HCT116 (cell line): ENCODE measurements around the gene MID1. TPM values are rescaled to one million over a fixed set of nuclear protein-coding genes. Genes with fewer than 3 reads are reported as not detected.

Source experiments
- ATAC-seq: fragments of 200-7000 bp; cut with Tn5 transposase; 2 replicates; pipeline ENCODE4 v1.9.1; 2020; ENCODE audit warnings: mild to moderate bottlenecking, moderate library complexity
- BruUV-seq: library from RNA; stranded (reverse); fragments of 400-500 nt; replicated peaks from 2 replicates; lab custom pipeline; 2021; lab: Mats Ljungman, UMichigan
- CTCF ChIA-PET: fragments of 300-600 bp; sonication (Branson Sonifier 250); formaldehyde crosslinking; loops from one replicate; lab custom pipeline; 2021; ENCODE audit warnings: antibody characterized with exemption; lab: Charles Lee
- POLR2A ChIA-PET: fragments of 300-600, 350-600 bp; sonication (Branson Sonifier 250); formaldehyde crosslinking; loops from one replicate; lab custom pipeline; 2021; ENCODE audit warnings: antibody characterized with exemption; lab: Charles Lee
- RAD21 ChIA-PET, 2 experiments: fragments of 300-600 bp; sonication (Branson Sonifier 250); formaldehyde crosslinking; loops; one replicate each; lab custom pipeline; 2023; ENCODE audit warnings: low total read pairs in 2 of 2; ENCODE audit not compliant: uncharacterized antibody in 2 of 2, unreplicated experiment in 2 of 2, low non-redundant PET in 1 of 2; lab: Charles Lee
- DNase-seq: peaks from one replicate; pipeline ENCODE4 v3.0.0-alpha.2; 2010; ENCODE audit warnings: low read depth, low spot score
- H2AFZ ChIP-seq: fragments of 200-600 bp; shearing (Covaris generic), sonication (generic); 2 replicates; pipeline ENCODE4 v1.6.1; 2017; ENCODE audit warnings: low read depth, mixed run types, mixed read lengths, antibody characterized with exemption, low read length; ENCODE audit not compliant: poor library complexity, severe bottlenecking
- H3K27ac ChIP-seq: 2 replicates; pipeline ENCODE4 v1.5.1; 2012; ENCODE audit warnings: low read depth, low read length
- H3K27me3 ChIP-seq: fragments of 200-600 bp; sonication (generic); 2 replicates; pipeline ENCODE4 v1.6.1; 2016; ENCODE audit warnings: mixed run types, low read length, mixed read lengths; ENCODE audit not compliant: insufficient read depth
- H3K36me3 ChIP-seq, 2 experiments: fragments of 200-500 bp in 1 of 2; fragments of 200-600 bp in 1 of 2; sonication (Bioruptor generic) in 1 of 2; sonication (generic) in 1 of 2; 2 replicates each; pipeline versions ENCODE4 v1.5.1 to v1.6.1; 2014 to 2016; ENCODE audit warnings: low read length in 2 of 2, inconsistent platforms in 1 of 2, mixed read lengths in 1 of 2, mixed run types in 1 of 2; ENCODE audit not compliant: insufficient read depth in 2 of 2, control insufficient read depth in 1 of 2
- H3K4me1 ChIP-seq, 2 experiments: fragments of 200-600 bp in 1 of 2; sonication (generic) in 1 of 2; 2 replicates each; pipeline versions ENCODE4 v1.5.1 to v1.6.1; 2012 to 2017; ENCODE audit warnings: low read length in 2 of 2, inconsistent platforms in 1 of 2, mild to moderate bottlenecking in 1 of 2, mixed read lengths in 1 of 2, mixed run types in 1 of 2, moderate library complexity in 1 of 2; ENCODE audit not compliant: insufficient read depth in 2 of 2, control insufficient read depth in 1 of 2
- H3K4me2 ChIP-seq: fragments of 200-600 bp; sonication (generic); 2 replicates; pipeline ENCODE4 v1.6.1; 2017; ENCODE audit warnings: mixed run types, low read length, mixed read lengths
- H3K4me3 ChIP-seq, 2 experiments: fragments of 200-600 bp in 1 of 2; sonication (generic) in 1 of 2; replicated peaks in 1 of 2; 2 replicates each; pipeline ENCODE4 v1.5.1; 2011 to 2016; ENCODE audit warnings: low read length in 2 of 2, control low read depth in 1 of 2, low read depth in 1 of 2, mild to moderate bottlenecking in 1 of 2, mixed read lengths in 1 of 2, mixed run types in 1 of 2
- H3K79me2 ChIP-seq: fragments of 200-600 bp; sonication (generic); 2 replicates; pipeline ENCODE4 v1.6.1; 2017; ENCODE audit warnings: mild to moderate bottlenecking, mixed run types, low read length, moderate library complexity, mixed read lengths; ENCODE audit not compliant: insufficient read depth
- H3K9ac ChIP-seq: fragments of 200-600 bp; sonication (generic); 2 replicates; pipeline ENCODE4 v1.6.1; 2016; ENCODE audit warnings: low read length, mixed read lengths
- H3K9me2 ChIP-seq: fragments of 200-600 bp; sonication (generic), shearing (Covaris generic); 2 replicates; pipeline ENCODE4 v1.6.1; 2017; ENCODE audit warnings: mixed run types, mild to moderate bottlenecking, moderate library complexity; ENCODE audit not compliant: insufficient read depth
- H3K9me3 ChIP-seq, 2 experiments: fragments of 200-500 bp in 1 of 2; fragments of 200-600 bp in 1 of 2; sonication (Bioruptor generic) in 1 of 2; sonication (generic) in 1 of 2; 2 replicates each; pipeline ENCODE4 v1.6.1; 2014 to 2017; ENCODE audit warnings: low read length in 2 of 2, mixed read lengths in 2 of 2, inconsistent platforms in 1 of 2, low read depth in 1 of 2, mild to moderate bottlenecking in 1 of 2, mixed run types in 1 of 2, moderate library complexity in 1 of 2; ENCODE audit not compliant: control insufficient read depth in 1 of 2, insufficient read depth in 1 of 2
- H4K20me1 ChIP-seq: fragments of 200-600 bp; sonication (generic), shearing (Covaris generic); 2 replicates; pipeline ENCODE4 v1.6.1; 2017; ENCODE audit warnings: mixed run types, mild to moderate bottlenecking, moderate library complexity; ENCODE audit not compliant: insufficient read depth
- ATF3 ChIP-seq: IDR thresholded peaks from 2 replicates; pipeline ENCODE4 v1.6.1; 2012
- CBX3 ChIP-seq: IDR thresholded peaks from 2 replicates; pipeline ENCODE4 v1.6.1; 2012; ENCODE audit warnings: low read depth
- CEBPB ChIP-seq: IDR thresholded peaks from 2 replicates; pipeline ENCODE4 v1.6.1; 2012; ENCODE audit warnings: low read depth
- CTCF ChIP-seq, 3 experiments: fragments of 200-600 bp in 1 of 3; sonication (generic) in 1 of 3; IDR thresholded peaks in 2 of 3; conservative IDR thresholded peaks in 1 of 3; 2 replicates each; pipeline ENCODE4 v1.5.1; 2012 to 2017; ENCODE audit warnings: low read depth in 2 of 3, low read length in 2 of 3, antibody characterized with exemption in 1 of 3, borderline replicate concordance in 1 of 3, control low read depth in 1 of 3, mild to moderate bottlenecking in 1 of 3, mixed read lengths in 1 of 3, mixed run types in 1 of 3, moderate library complexity in 1 of 3; ENCODE audit not compliant: insufficient read depth in 1 of 3
- EGR1 ChIP-seq: IDR thresholded peaks from 2 replicates; pipeline ENCODE4 v1.6.1; 2012; ENCODE audit warnings: low read depth
- ELF1 ChIP-seq: IDR thresholded peaks from 2 replicates; pipeline ENCODE4 v1.6.1; 2012; ENCODE audit warnings: low read depth, borderline replicate concordance
- EZH2phosphoT487 ChIP-seq: fragments of 200-600 bp; IDR thresholded peaks from 2 replicates; pipeline ENCODE4 v1.6.1; 2018; ENCODE audit warnings: antibody characterized with exemption, borderline replicate concordance
- FOSL1 ChIP-seq: IDR thresholded peaks from 2 replicates; pipeline ENCODE4 v1.6.1; 2012; ENCODE audit warnings: low read depth
- JUND ChIP-seq: IDR thresholded peaks from 2 replicates; pipeline ENCODE4 v1.6.1; 2012
- MAX ChIP-seq: IDR thresholded peaks from 2 replicates; pipeline ENCODE4 v1.6.1; 2012
- POLR2A ChIP-seq: IDR thresholded peaks from 2 replicates; pipeline ENCODE4 v1.7.0; 2011; ENCODE audit warnings: borderline replicate concordance; ENCODE audit not compliant: insufficient read depth, insufficient read length; ENCODE audit errors: extremely low read depth
- POLR2AphosphoS5 ChIP-seq: IDR thresholded peaks from 2 replicates; pipeline ENCODE4 v1.6.1; 2011; ENCODE audit warnings: mild to moderate bottlenecking, low read depth, low read length, moderate library complexity
- REST ChIP-seq: IDR thresholded peaks from 2 replicates; pipeline ENCODE4 v1.6.1; 2012; ENCODE audit warnings: low read depth
- SIN3A ChIP-seq: IDR thresholded peaks from 2 replicates; pipeline ENCODE4 v1.6.1; 2012; ENCODE audit warnings: low read depth
- SP1 ChIP-seq: IDR thresholded peaks from 2 replicates; pipeline ENCODE4 v1.6.1; 2012; ENCODE audit warnings: low read depth
- SRF ChIP-seq: IDR thresholded peaks from 2 replicates; pipeline ENCODE4 v1.6.1; 2012; ENCODE audit warnings: low read depth
- TCF7L2 ChIP-seq: IDR thresholded peaks from 2 replicates; pipeline ENCODE4 v1.7.0; 2011; ENCODE audit warnings: borderline replicate concordance, inconsistent platforms; ENCODE audit not compliant: insufficient read depth, insufficient read length; ENCODE audit errors: extremely low read depth
- YY1 ChIP-seq: IDR thresholded peaks from 2 replicates; pipeline ENCODE4 v1.6.1; 2011; ENCODE audit warnings: low read length, low read depth, moderate library complexity, mild to moderate bottlenecking; ENCODE audit not compliant: insufficient replicate concordance; ENCODE audit errors: extremely low read depth
- ZBTB33 ChIP-seq: IDR thresholded peaks from 2 replicates; pipeline ENCODE4 v1.6.1; 2011; ENCODE audit warnings: mild to moderate bottlenecking, low read length, moderate library complexity; ENCODE audit not compliant: insufficient replicate concordance; ENCODE audit errors: extremely low read depth
- intact Hi-C: fragments of 100-400 bp; cut with micrococcal nuclease; formaldehyde crosslinking; loops from 2 replicates; pipeline ENCODE4 v1.10.0; 2022
- total RNA-seq: library from RNA; stranded (reverse); gene quantifications from one replicate; pipeline ENCODE4 v1.2.1, GENCODE V29; 2021; ENCODE audit not compliant: unreplicated experiment

MID1 gene
- total RNA-seq, 1 experiment from 2014 or later, result 48.8 TPM

GRCh38 chrX:10471418-10471817, 149.0 kb downstream of the MID1 start:
- BruUV-seq, result no TSS peak
- no peak overlapping the region for H3K4me3 ChIP-seq
- H3K36me3 ChIP-seq, result peaks cover 7 to 13% of the 10 kb centered on the region in 2 experiments; a peak in 3 of 4 replicates
- ChIA-PET RAD21 (no interaction called here), CTCF (no interaction called here), POLR2A (no interaction called here)
- no peak overlapping the region for H3K27ac ChIP-seq
- H3K4me2 ChIP-seq, result no peak overlapping the region
- no peak for ATAC-seq
- H3K9me3 ChIP-seq, result no peaks in the 10 kb centered on the region
- no peak overlapping the region for H2AFZ ChIP-seq
- intact Hi-C loops, result no loop called here
- H3K4me1 ChIP-seq, result no peaks in the 10 kb centered on the region
- H3K27me3 ChIP-seq, result no peaks in the 10 kb centered on the region
- no peak overlapping the region for H3K9ac ChIP-seq
- H3K9me2 ChIP-seq, result no peaks in the 10 kb centered on the region
- DNase-seq, result no peak
- H4K20me1 ChIP-seq, result no peaks in the 10 kb centered on the region
- H3K79me2 ChIP-seq, result no peaks in the 10 kb centered on the region
- TF ChIP-seq TCF7L2 (no peak), CTCF (IDR thresholded peaks at IDR 0.05 in 2 of 3, conservative IDR thresholded peaks at IDR 0.05 in 1 of 3; ENCODE audit: borderline replicate concordance in 1 of 3, insufficient read depth in 1 of 3, low read depth in 2 of 3, low read length in 2 of 3) (no peak), ZBTB33 (no peak), FOSL1 (no peak), EZH2phosphoT487 (no peak), POLR2A (no peak), SIN3A (no peak), REST (no peak), ELF1 (no peak), CEBPB (no peak), MAX (no peak), SP1 (no peak), JUND (no peak), ATF3 (no peak), POLR2AphosphoS5 (no peak), EGR1 (no peak), YY1 (no peak), CBX3 (no peak), SRF (no peak)
